GM23248 (cell line): Measurements from ENCODE around the gene PPP1R9A.

ENCODE experiments used
- EZH2 ChIP-seq: fragments of 200-600 bp; sonication (generic); IDR thresholded peaks from 2 replicates; pipeline ENCODE4 v1.6.1; 2018; ENCODE audit warnings: antibody characterized with exemption, mild to moderate bottlenecking; ENCODE audit not compliant: insufficient read depth, poor library complexity, severe bottlenecking
- EZH2phosphoT487 ChIP-seq: fragments of 200-600 bp; sonication (generic); IDR thresholded peaks from 2 replicates; pipeline ENCODE4 v1.6.1; 2018; ENCODE audit warnings: antibody characterized with exemption, moderate library complexity, mild to moderate bottlenecking, low read depth; ENCODE audit not compliant: insufficient read depth

DNA sequence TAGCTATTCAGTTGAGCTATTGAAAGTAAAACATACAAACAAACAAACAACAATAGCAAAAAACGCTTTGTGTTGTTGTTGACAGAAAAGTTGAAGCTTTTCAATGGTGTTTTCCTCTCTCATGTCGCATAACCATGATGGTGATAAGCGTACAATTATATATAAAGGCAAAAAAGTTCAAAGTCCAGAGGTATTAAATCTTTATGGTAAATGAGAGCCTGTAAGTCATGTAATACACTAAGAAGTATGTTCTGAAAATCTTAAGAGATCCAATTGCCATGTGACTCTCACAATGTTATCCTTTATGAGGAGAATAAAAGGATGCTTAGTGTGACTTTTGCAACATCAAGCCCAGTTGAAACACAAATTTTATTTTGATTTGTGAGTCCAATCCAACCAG is 93.9 kb downstream of the PPP1R9A start:
- no peak for TF ChIP-seq EZH2phosphoT487
- TF ChIP-seq EZH2: no peak
